ENCODE measurements around the gene ZNF786. TPM values are rescaled to one million over a fixed set of nuclear protein-coding genes. Genes with fewer than 3 reads are reported as not detected.

The ZNF786 gene
- total and polyA plus RNA-seq, 2 experiments from 2014 or later: 6.1 to 19.8 TPM

DNA sequence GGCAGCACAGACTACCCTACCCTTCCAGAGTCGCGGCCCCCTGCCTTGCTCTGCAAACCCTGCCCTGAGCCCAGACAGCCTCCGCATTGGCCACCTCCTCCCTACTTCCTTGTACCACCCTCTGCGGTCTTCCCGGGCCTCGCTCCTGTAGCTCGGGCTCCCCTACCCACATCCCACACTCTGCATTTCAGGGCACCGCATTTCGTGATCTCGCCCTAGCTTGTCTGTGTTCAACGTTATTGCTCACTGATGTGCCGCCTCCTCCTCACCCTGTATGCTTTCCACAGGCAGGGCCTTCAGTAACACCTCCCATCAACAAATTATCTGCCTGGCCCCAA lies 68.8 kb downstream of the ZNF786 start (continued):
- TF ChIP-seq, protein P1, sequence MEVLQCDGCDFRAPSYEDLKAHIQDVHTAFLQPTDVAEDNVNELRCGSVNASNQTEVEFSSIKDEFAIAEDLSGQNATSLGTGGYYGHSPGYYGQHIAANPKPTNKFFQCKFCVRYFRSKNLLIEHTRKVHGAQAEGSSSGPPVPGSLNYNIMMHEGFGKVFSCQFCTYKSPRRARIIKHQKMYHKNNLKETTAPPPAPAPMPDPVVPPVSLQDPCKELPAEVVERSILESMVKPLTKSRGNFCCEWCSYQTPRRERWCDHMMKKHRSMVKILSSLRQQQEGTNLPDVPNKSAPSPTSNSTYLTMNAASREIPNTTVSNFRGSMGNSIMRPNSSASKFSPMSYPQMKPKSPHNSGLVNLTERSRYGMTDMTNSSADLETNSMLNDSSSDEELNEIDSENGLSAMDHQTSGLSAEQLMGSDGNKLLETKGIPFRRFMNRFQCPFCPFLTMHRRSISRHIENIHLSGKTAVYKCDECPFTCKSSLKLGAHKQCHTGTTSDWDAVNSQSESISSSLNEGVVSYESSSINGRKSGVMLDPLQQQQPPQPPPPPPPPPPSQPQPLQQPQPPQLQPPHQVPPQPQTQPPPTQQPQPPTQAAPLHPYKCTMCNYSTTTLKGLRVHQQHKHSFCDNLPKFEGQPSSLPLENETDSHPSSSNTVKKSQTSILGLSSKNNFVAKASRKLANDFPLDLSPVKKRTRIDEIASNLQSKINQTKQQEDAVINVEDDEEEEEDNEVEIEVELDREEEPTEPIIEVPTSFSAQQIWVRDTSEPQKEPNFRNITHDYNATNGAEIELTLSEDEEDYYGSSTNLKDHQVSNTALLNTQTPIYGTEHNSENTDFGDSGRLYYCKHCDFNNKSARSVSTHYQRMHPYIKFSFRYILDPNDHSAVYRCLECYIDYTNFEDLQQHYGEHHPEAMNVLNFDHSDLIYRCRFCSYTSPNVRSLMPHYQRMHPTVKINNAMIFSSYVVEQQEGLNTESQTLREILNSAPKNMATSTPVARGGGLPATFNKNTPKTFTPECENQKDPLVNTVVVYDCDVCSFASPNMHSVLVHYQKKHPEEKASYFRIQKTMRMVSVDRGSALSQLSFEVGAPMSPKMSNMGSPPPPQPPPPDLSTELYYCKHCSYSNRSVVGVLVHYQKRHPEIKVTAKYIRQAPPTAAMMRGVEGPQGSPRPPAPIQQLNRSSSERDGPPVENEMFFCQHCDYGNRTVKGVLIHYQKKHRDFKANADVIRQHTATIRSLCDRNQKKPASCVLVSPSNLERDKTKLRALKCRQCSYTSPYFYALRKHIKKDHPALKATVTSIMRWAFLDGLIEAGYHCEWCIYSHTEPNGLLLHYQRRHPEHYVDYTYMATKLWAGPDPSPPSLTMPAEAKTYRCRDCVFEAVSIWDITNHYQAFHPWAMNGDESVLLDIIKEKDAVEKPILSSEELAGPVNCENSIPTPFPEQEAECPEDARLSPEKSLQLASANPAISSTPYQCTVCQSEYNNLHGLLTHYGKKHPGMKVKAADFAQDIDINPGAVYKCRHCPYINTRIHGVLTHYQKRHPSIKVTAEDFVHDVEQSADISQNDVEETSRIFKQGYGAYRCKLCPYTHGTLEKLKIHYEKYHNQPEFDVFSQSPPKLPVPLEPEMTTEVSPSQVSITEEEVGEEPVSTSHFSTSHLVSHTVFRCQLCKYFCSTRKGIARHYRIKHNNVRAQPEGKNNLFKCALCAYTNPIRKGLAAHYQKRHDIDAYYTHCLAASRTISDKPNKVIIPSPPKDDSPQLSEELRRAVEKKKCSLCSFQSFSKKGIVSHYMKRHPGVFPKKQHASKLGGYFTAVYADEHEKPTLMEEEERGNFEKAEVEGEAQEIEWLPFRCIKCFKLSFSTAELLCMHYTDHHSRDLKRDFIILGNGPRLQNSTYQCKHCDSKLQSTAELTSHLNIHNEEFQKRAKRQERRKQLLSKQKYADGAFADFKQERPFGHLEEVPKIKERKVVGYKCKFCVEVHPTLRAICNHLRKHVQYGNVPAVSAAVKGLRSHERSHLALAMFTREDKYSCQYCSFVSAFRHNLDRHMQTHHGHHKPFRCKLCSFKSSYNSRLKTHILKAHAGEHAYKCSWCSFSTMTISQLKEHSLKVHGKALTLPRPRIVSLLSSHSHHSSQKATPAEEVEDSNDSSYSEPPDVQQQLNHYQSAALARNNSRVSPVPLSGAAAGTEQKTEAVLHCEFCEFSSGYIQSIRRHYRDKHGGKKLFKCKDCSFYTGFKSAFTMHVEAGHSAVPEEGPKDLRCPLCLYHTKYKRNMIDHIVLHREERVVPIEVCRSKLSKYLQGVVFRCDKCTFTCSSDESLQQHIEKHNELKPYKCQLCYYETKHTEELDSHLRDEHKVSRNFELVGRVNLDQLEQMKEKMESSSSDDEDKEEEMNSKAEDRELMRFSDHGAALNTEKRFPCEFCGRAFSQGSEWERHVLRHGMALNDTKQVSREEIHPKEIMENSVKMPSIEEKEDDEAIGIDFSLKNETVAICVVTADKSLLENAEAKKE (CRISPR knock-in tag; IDR thresholded peaks at IDR 0.05): no peak
- no peak for TF ChIP-seq CREB1 (CRISPR knock-in tag; IDR thresholded peaks at IDR 0.05; ENCODE audit: low read depth)

DNA sequence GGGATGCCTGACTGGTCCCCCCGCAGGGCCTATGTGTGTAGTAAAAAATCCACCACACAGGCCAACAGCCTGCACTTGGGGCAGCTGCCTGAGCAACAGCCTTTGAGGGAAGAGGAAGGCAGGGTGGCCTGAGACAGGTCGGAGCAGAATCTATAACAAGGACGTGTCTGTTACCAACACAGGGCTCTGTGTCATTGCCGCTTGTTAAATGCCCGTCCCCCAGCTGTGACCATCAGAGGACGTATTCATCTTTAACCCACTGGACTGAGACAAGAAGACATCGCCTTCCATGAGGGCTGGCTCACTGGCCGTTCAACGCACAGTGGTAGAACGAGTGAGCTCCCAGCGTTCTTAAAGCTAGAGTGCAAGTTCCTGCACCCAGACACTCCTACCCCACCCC lies 70.0 kb downstream of the ZNF786 start:
- H3K27me3 ChIP-seq (ENCODE audit: insufficient read depth): no peaks in the 10 kb centered on the region
- H3K9me3 Mint-ChIP-seq: no peaks in the 10 kb centered on the region
- peaks cover 28% of the 10 kb centered on the region for H3K4me1 ChIP-seq (ENCODE audit: insufficient read depth)
- H3K4me1 Mint-ChIP-seq: peaks cover 32% of the 10 kb centered on the region
- H3K4me2 ChIP-seq: no peak overlapping the region
- DNase-seq (ENCODE audit: low spot score): no peak
- H3K79me2 ChIP-seq (replicated peaks; ENCODE audit: insufficient read depth): peaks cover 64% of the 10 kb centered on the region
- peaks cover 21% of the 10 kb centered on the region for H3F3A ChIP-seq (replicated peaks; ENCODE audit: low read depth)
- no peaks in the 10 kb centered on the region for H3K9me2 ChIP-seq (ENCODE audit: insufficient read depth)
- H3K4me3 Mint-ChIP-seq: no peak overlapping the region
- peaks cover 7% of the 10 kb centered on the region for H3K27me3 Mint-ChIP-seq (ENCODE audit: insufficient read depth, low read depth, poor library complexity)
- H3K36me3 ChIP-seq (ENCODE audit: insufficient read depth): peaks cover 29% of the 10 kb centered on the region; the same call in 1 of the 2 replicates
- H3K4me3 ChIP-seq: no peak overlapping the region
- peaks cover 57% of the 10 kb centered on the region for H3K36me3 Mint-ChIP-seq (ENCODE audit: low read depth)
- H2AFZ ChIP-seq: no peak overlapping the region
- H3K27ac ChIP-seq (ENCODE audit: low read depth): no peak overlapping the region
- no peak for ATAC-seq
- peak overlapping the region; percentile 77; the same call in 1 of the 2 replicates for H3K27ac Mint-ChIP-seq
- peaks cover 25% of the 10 kb centered on the region for H4K20me1 ChIP-seq (replicated peaks; ENCODE audit: insufficient read depth)
- TF ChIP-seq STAT1 (IDR thresholded peaks at IDR 0.05; ENCODE audit: unreplicated experiment) (no peak), ZNF331 (CRISPR knock-in tag; IDR thresholded peaks at IDR 0.05; ENCODE audit: low read depth) (no peak), EZH2 (IDR thresholded peaks at IDR 0.05; ENCODE audit: low read depth, unreplicated experiment) (no peak)
- TF ChIP-seq, protein P2, sequence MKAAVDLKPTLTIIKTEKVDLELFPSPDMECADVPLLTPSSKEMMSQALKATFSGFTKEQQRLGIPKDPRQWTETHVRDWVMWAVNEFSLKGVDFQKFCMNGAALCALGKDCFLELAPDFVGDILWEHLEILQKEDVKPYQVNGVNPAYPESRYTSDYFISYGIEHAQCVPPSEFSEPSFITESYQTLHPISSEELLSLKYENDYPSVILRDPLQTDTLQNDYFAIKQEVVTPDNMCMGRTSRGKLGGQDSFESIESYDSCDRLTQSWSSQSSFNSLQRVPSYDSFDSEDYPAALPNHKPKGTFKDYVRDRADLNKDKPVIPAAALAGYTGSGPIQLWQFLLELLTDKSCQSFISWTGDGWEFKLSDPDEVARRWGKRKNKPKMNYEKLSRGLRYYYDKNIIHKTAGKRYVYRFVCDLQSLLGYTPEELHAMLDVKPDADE (IDR thresholded peaks at IDR 0.05): no peak
- TF ChIP-seq, protein P1 (CRISPR knock-in tag; IDR thresholded peaks at IDR 0.05): no peak
- TF ChIP-seq, protein P3, sequence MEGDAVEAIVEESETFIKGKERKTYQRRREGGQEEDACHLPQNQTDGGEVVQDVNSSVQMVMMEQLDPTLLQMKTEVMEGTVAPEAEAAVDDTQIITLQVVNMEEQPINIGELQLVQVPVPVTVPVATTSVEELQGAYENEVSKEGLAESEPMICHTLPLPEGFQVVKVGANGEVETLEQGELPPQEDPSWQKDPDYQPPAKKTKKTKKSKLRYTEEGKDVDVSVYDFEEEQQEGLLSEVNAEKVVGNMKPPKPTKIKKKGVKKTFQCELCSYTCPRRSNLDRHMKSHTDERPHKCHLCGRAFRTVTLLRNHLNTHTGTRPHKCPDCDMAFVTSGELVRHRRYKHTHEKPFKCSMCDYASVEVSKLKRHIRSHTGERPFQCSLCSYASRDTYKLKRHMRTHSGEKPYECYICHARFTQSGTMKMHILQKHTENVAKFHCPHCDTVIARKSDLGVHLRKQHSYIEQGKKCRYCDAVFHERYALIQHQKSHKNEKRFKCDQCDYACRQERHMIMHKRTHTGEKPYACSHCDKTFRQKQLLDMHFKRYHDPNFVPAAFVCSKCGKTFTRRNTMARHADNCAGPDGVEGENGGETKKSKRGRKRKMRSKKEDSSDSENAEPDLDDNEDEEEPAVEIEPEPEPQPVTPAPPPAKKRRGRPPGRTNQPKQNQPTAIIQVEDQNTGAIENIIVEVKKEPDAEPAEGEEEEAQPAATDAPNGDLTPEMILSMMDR (conservative IDR thresholded peaks at IDR 0.05; ENCODE audit: low read depth in 2 of 2): no peak
